Nephron progenitor cell (in vitro differentiated cells): ENCODE measurements around the gene ANKS6.

Experiments
- DNase-seq: peaks from one replicate; pipeline ENCODE4 v3.0.0; 2021
- H3K27ac Mint-ChIP-seq: 2 replicates; pipeline ENCODE4 v1.8.0; 2021; ENCODE audit warnings: mild to moderate bottlenecking, moderate library complexity, mixed read lengths
- H3K27me3 Mint-ChIP-seq: 2 replicates; pipeline ENCODE4 v1.8.0; 2021; ENCODE audit warnings: mild to moderate bottlenecking, low read depth, mixed read lengths; ENCODE audit not compliant: poor library complexity
- H3K36me3 Mint-ChIP-seq: 2 replicates; pipeline ENCODE4 v1.8.0; 2021; ENCODE audit warnings: low read depth, mixed read lengths
- H3K4me1 Mint-ChIP-seq: 2 replicates; pipeline ENCODE4 v1.8.0; 2021; ENCODE audit warnings: mixed read lengths
- H3K4me3 Mint-ChIP-seq: 2 replicates; pipeline ENCODE4 v1.8.0; 2021; ENCODE audit warnings: mild to moderate bottlenecking, moderate library complexity, mixed read lengths
- H3K9me3 Mint-ChIP-seq: 2 replicates; pipeline ENCODE4 v1.8.0; 2021; ENCODE audit warnings: mild to moderate bottlenecking, moderate library complexity, mixed read lengths
- CTCF ChIP-seq: fragments of 200-600 bp; sonication (generic); IDR thresholded peaks from 2 replicates; pipeline ENCODE4 v1.5.0; 2021; ENCODE audit warnings: antibody characterized with exemption

The ANKS6 gene

GRCh38 chr9:98838155-98838867 is 42.0 kb upstream of the ANKS6 start:
- H3K9me3 Mint-ChIP-seq, result no peaks in the 10 kb centered on the region

DNA sequence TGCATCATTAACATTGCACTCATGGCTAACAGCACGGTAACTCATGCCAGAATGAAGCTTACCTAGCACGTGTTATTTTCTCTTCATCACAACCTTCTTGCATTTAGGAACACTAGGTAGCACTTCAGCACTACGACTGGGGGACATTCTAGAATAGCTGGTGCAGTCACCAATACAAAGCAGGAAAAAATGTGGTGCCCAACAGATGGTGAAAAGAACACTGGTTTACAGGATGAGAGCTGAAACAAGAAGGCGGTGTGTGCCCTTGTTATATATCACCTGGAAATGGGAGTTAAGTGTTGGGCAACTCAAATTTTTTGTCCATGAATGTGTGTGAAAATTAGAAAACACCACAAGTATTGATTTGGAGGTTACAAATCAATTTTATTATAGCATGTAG is 41.2 kb upstream of the ANKS6 start:
- no peaks in the 10 kb centered on the region for H3K9me3 Mint-ChIP-seq
- peaks cover 3% of the 10 kb centered on the region for H3K27me3 Mint-ChIP-seq
- no peak overlapping the region for H3K4me3 Mint-ChIP-seq
- TF ChIP-seq CTCF, result no peak
- no peak for DNase-seq
- no peak overlapping the region for H3K27ac Mint-ChIP-seq
- H3K36me3 Mint-ChIP-seq, result no peaks in the 10 kb centered on the region
- H3K4me1 Mint-ChIP-seq, result peaks cover 8% of the 10 kb centered on the region

More at GRCh38 chr9:98838155-98838867, 42.0 kb upstream of the ANKS6 start:
- no peaks in the 10 kb centered on the region for H3K4me1 Mint-ChIP-seq
- DNase-seq, result no peak
- no peak for TF ChIP-seq CTCF
- H3K36me3 Mint-ChIP-seq, result no peaks in the 10 kb centered on the region
- peaks cover 3% of the 10 kb centered on the region for H3K27me3 Mint-ChIP-seq
- no peak overlapping the region for H3K27ac Mint-ChIP-seq
- no peak overlapping the region for H3K4me3 Mint-ChIP-seq

GRCh38 chr9:98836206-98836605 is 39.9 kb upstream of the ANKS6 start:
- H3K4me1 Mint-ChIP-seq, result peaks cover 16% of the 10 kb centered on the region
- H3K4me3 Mint-ChIP-seq, result no peak overlapping the region
- no peak for DNase-seq
- peaks cover 3% of the 10 kb centered on the region for H3K27me3 Mint-ChIP-seq
- no peak overlapping the region for H3K27ac Mint-ChIP-seq
- no peak for TF ChIP-seq CTCF
- no peaks in the 10 kb centered on the region for H3K9me3 Mint-ChIP-seq
- no peaks in the 10 kb centered on the region for H3K36me3 Mint-ChIP-seq

DNA sequence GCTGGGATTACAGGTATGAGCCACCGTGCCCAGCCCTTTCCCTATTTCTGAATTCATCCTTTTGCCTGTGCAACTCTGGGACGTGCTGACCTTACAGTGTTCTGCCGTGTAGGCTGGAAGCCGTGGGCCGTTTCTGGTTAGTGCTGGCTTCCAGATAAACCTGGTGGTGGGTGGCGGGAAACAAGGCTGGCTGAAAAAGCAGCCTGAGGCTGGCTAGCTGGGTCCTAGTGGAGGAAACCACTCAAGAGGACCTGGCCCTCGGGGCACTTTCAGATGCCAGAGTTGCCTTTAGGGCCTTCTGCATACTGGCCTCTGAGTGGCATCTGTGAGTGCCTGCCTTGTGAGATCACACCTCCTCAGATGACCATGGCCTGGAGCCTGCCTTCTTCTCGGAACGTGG is 38.0 kb upstream of the ANKS6 start:
- Mint-ChIP-seq H3K27me3 (no peaks in the 10 kb centered on the region), H3K36me3 (no peaks in the 10 kb centered on the region), H3K9me3 (no peaks in the 10 kb centered on the region), H3K4me3 (no peak overlapping the region), H3K27ac (peak overlapping the region; percentile 65), H3K4me1 (peaks cover 16% of the 10 kb centered on the region)
- DNase-seq, result no peak
- no peak for TF ChIP-seq CTCF

- H3K4me3 Mint-ChIP-seq, result no peak overlapping the region
- no peaks in the 10 kb centered on the region for H3K36me3 Mint-ChIP-seq
- DNase-seq, result no peak
- H3K27ac Mint-ChIP-seq, result no peak overlapping the region
- peaks cover 16% of the 10 kb centered on the region for H3K4me1 Mint-ChIP-seq
- TF ChIP-seq CTCF, result no peak
- no peaks in the 10 kb centered on the region for H3K9me3 Mint-ChIP-seq
- H3K27me3 Mint-ChIP-seq, result no peaks in the 10 kb centered on the region
Measured at GRCh38 chr9:98833090-98833956, 37.0 kb upstream of the ANKS6 start.
